GM12878 (cell line): Measurements from ENCODE around the gene PNPLA8. TPM values are rescaled to one million over a fixed set of nuclear protein-coding genes. Genes with fewer than 3 reads are reported as not detected.
A peak's percentile ranks its signal among the peaks of the same experiment; 100 is the strongest.

ENCODE experiments used
- ATAC-seq: fragments of 200-7000 bp; cut with Tn5 transposase; 3 replicates; pipeline ENCODE4 v1.9.1; 2020; ENCODE audit warnings: mild to moderate bottlenecking, moderate library complexity
- BruUV-seq: library from RNA; stranded (reverse); fragments of 400-500 nt; replicated peaks from 2 replicates; lab custom pipeline; 2021; lab: Mats Ljungman, UMichigan
- CTCF ChIA-PET: fragments of 300-600 bp; sonication (Branson Sonifier 250); formaldehyde crosslinking; extraction: SDS; loops from one replicate; lab custom pipeline; 2021; ENCODE audit warnings: inconsistent platforms; lab: Yijun Ruan, JAX
- POLR2A ChIA-PET: fragments of 350-600 bp; formaldehyde crosslinking; extraction: SDS; loops from one replicate; lab custom pipeline; 2021; ENCODE audit warnings: inconsistent platforms; lab: Charles Lee
- RAD21 ChIA-PET: fragments of 300-600 bp; sonication (Branson Sonifier 250); formaldehyde crosslinking; loops from one replicate; lab custom pipeline; 2023; ENCODE audit warnings: antibody characterized with exemption; ENCODE audit not compliant: unreplicated experiment; lab: Charles Lee
- SMC1A ChIA-PET: fragments of 300-600 bp; sonication (Branson Sonifier 250); formaldehyde crosslinking; loops from one replicate; lab custom pipeline; 2023; ENCODE audit not compliant: unreplicated experiment, uncharacterized antibody; lab: Charles Lee
- DNase-seq: peaks from one replicate; pipeline ENCODE4 v3.0.0-alpha.2; 2011; ENCODE audit warnings: low read depth, low spot score
- FAIRE-seq: peaks from 3 replicates; lab custom pipeline; 2011; peaks lifted over from hg19 to GRCh38; lab: Jason Lieb, UNC
- H2AFZ ChIP-seq: 2 replicates; pipeline ENCODE4 v1.6.0; 2011; ENCODE audit warnings: low read depth, low read length, control low read depth; ENCODE audit not compliant: control insufficient read depth
- H3K27ac ChIP-seq: 2 replicates; pipeline ENCODE4 v1.5.1; 2011; ENCODE audit warnings: control low read depth; ENCODE audit not compliant: control insufficient read depth, insufficient read depth
- H3K27me3 ChIP-seq, 2 experiments: replicated peaks in 1 of 2; 2 replicates each; pipeline versions ENCODE4 v1.6.0 to v1.6.1; 2011; ENCODE audit warnings: low read length in 1 of 2; ENCODE audit not compliant: control insufficient read depth in 2 of 2, insufficient read depth in 2 of 2
- H3K36me3 ChIP-seq, 2 experiments: 2 replicates each; pipeline ENCODE4 v1.5.1; 2011; ENCODE audit warnings: low read length in 1 of 2; ENCODE audit not compliant: control insufficient read depth in 2 of 2, insufficient read depth in 2 of 2
- H3K4me1 ChIP-seq: 2 replicates; pipeline ENCODE4 v1.6.1; 2011; ENCODE audit warnings: mild to moderate bottlenecking, low read length, moderate library complexity, mixed read lengths; ENCODE audit not compliant: control insufficient read depth, insufficient read depth
- H3K4me2 ChIP-seq: 2 replicates; pipeline ENCODE4 v1.6.0; 2011; ENCODE audit warnings: control low read depth; ENCODE audit not compliant: control insufficient read depth, insufficient read depth
- H3K4me3 ChIP-seq: fragments of 200-600 bp; sonication (generic); 2 replicates; pipeline ENCODE4 v1.5.1; 2016
- H3K79me2 ChIP-seq: 2 replicates; pipeline ENCODE4 v1.6.0; 2011; ENCODE audit warnings: low read length; ENCODE audit not compliant: control insufficient read depth, insufficient read depth
- H3K9ac ChIP-seq: 2 replicates; pipeline ENCODE4 v1.8.0; 2011; ENCODE audit warnings: low read length, control low read depth, mixed read lengths; ENCODE audit not compliant: control insufficient read depth, insufficient read depth
- H3K9me3 ChIP-seq: replicated peaks from 3 replicates; pipeline ENCODE4 v1.5.1; 2011; ENCODE audit warnings: mild to moderate bottlenecking, low read length; ENCODE audit not compliant: control insufficient read depth, insufficient read depth
- H4K20me1 ChIP-seq: 2 replicates; pipeline ENCODE4 v1.6.0; 2011; ENCODE audit not compliant: control insufficient read depth, insufficient read depth
- CBX5 ChIP-seq: sonication (generic); IDR thresholded peaks from 2 replicates; pipeline ENCODE4 v1.6.1; 2016; ENCODE audit warnings: low read depth, moderate library complexity, mild to moderate bottlenecking, inconsistent platforms
- CUX1 ChIP-seq: IDR thresholded peaks from 2 replicates; pipeline ENCODE4 v1.6.1; 2012; ENCODE audit warnings: improper control_type of control experiment, low read depth, low read length; ENCODE audit not compliant: insufficient replicate concordance
- GABPA ChIP-seq: IDR thresholded peaks from 2 replicates; pipeline ENCODE4 v1.6.1; 2014; ENCODE audit warnings: antibody characterized with exemption, low read depth, mild to moderate bottlenecking, inconsistent platforms
- IKZF2 ChIP-seq, 2 experiments: fragments of 450-650 bp; IDR thresholded peaks; 2 replicates each; pipeline ENCODE4 v1.6.1; 2017; ENCODE audit warnings: mild to moderate bottlenecking in 2 of 2, moderate library complexity in 2 of 2
- NFIC ChIP-seq: IDR thresholded peaks from 2 replicates; pipeline ENCODE4 v1.6.1; 2012; ENCODE audit warnings: low read depth, mild to moderate bottlenecking, inconsistent platforms, low read length, moderate library complexity
- PAX8 ChIP-seq: fragments of 450-650 bp; IDR thresholded peaks from 2 replicates; pipeline ENCODE4 v1.6.1; 2017; ENCODE audit warnings: mild to moderate bottlenecking, moderate library complexity
- POU2F2 ChIP-seq: IDR thresholded peaks from 3 replicates; pipeline ENCODE4 v1.6.1; 2011; ENCODE audit warnings: low read depth, mild to moderate bottlenecking, low read length, borderline replicate concordance
- ZNF687 ChIP-seq: fragments of 450-650 bp; IDR thresholded peaks from 2 replicates; pipeline ENCODE4 v1.6.1; 2017; ENCODE audit warnings: mild to moderate bottlenecking, moderate library complexity
- WGBS: methylation state at CpG from one replicate; pipeline ENCODE4 v1.1.6; 2016; ENCODE audit warnings: low lambda C conversion rate; ENCODE audit not compliant: insufficient replicate concordance, insufficient coverage; ENCODE audit errors: missing lambda C conversion rate; 5-methylcytosine and 5-hydroxymethylcytosine counted together
- in situ Hi-C: fragments of 300-500 bp; cut with MboI; formaldehyde crosslinking; loops from 9 replicates; pipeline ENCODE4 v1.14.3; 2018; ENCODE audit warnings: mixed read lengths
- intact Hi-C: fragments of 100-400 bp; cut with micrococcal nuclease; formaldehyde crosslinking; loops from one replicate; pipeline ENCODE4 v1.14.2; 2022; ENCODE audit not compliant: unreplicated experiment
- polyA plus RNA-seq, 11 experiments: library from polyadenylated mRNA; depleted of rRNA in 4 of 11; unstranded in 6 of 11; stranded (reverse) in 5 of 11; fragments of >200 nt; fragmentation: Nextera tagmentation in 4 of 11; fragmentation: Illumina TruSeq in 1 of 11; extraction: Ambion mirVana in 4 of 11; extraction: Trizol in 1 of 11; gene quantifications; 1 replicate in 1 of 11; 2 replicates in 10 of 11; pipeline versions ENCODE4 v1.2.1 to v1.2.3, GENCODE V29; 2011 to 2016; ENCODE audit warnings: inconsistent platforms in 2 of 11, missing spikeins in 2 of 11, low read depth in 1 of 11
- total RNA-seq, 4 experiments: library from RNA; depleted of rRNA in 3 of 4; stranded (reverse); fragments of >200 nt in 3 of 4; fragmentation: Illumina TruSeq in 1 of 4; extraction: Trizol in 1 of 4; gene quantifications; 2 replicates each; pipeline versions ENCODE4 v1.2.1 to v1.2.3, GENCODE V29; 2013 to 2021

Gene PNPLA8
- total and polyA plus RNA-seq, 10 of the 15 experiments (the other 5 are each of a cell fraction or from before 2014, with no cell fraction given) = 8.0 to 16.3 (median 12.2) TPM

GRCh38 chr7:108503112-108504026, 22.6 kb downstream of the PNPLA8 start:
- no TSS peak for BruUV-seq
- WGBS = 31% methylated on average over 5 of the region's 5 CpGs
- intact Hi-C loops (no loop called here), in situ Hi-C loops (loop anchor here (5.0 kb wide), 1 partner anchor 321 kb away; no protein-coding TSS in a partner anchor)
- Histone ChIP-seq H3K27ac (peak overlapping the region; percentile 81), H4K20me1 (no peaks in the 10 kb centered on the region), H3K27me3 (no peaks in the 10 kb centered on the region), H2AFZ (peak overlapping the region; percentile 37), H3K4me1 (peaks cover 4% of the 10 kb centered on the region; the same call in 1 of the 2 replicates), H3K9me3 (peaks cover 2% of the 10 kb centered on the region; the same call in 2 of the 3 replicates), H3K4me2 (peak overlapping the region; percentile 58), H3K36me3 (no peaks in the 10 kb centered on the region; a peak in 2 of 4 replicates), H3K79me2 (no peaks in the 10 kb centered on the region), H3K9ac (no peak overlapping the region), H3K4me3 (peak overlapping the region; percentile 19; the same call in 1 of the 2 replicates)
- ATAC-seq = peak; percentile 96
- peak; percentile 31 for FAIRE-seq
- CTCF ChIA-PET = interaction anchor here (0.7 to 1.6 kb wide), 12 partner anchors 8 to 336 kb away, joined by 3 to 5 read pairs (median 3); no protein-coding TSS in a partner anchor
- RAD21 ChIA-PET = interaction anchor here (0.9 to 1.5 kb wide), 6 partner anchors 10 to 320 kb away, joined by 3 to 8 read pairs (median 4); partner anchors contain the start of genes DNAJB9, PNPLA8 and THAP5
- peak; percentile 35 for DNase-seq
- POLR2A ChIA-PET = interaction anchor here (0.6 to 1.6 kb wide), 3 partner anchors 23 to 1493 kb away, joined by 4 to 10 read pairs (median 7); partner anchors contain the start of genes DNAJB9, PNPLA8 and THAP5
- TF ChIP-seq CUX1 (peak; percentile 56), IKZF2 (IDR thresholded peaks at IDR 0.05) (no peak), ZNF687 (no peak), PAX8 (no peak), CBX5 (peak; percentile 80; the same call in 1 of the 2 replicates), POU2F2 (peak; percentile 77; the same call in 1 of the 3 replicates), GABPA (0 out of 2 replicates have a peak, but pooled peaks have one; percentile 40), NFIC (peak; percentile 36; the same call in 1 of the 2 replicates)
- SMC1A ChIA-PET = interaction anchor here (0.7 to 1.7 kb wide), 17 partner anchors 9 to 390 kb away, joined by 3 to 6 read pairs (median 3); partner anchors contain the start of gene PNPLA8
